ENCODE measurements around the gene RNF224. TPM values are rescaled to one million over a fixed set of nuclear protein-coding genes. Genes with fewer than 3 reads are reported as not detected.

Gene RNF224
- polyA plus RNA-seq, 1 of the 3 experiments (the other 2 are of a cell fraction) = 0.03 TPM

DNA sequence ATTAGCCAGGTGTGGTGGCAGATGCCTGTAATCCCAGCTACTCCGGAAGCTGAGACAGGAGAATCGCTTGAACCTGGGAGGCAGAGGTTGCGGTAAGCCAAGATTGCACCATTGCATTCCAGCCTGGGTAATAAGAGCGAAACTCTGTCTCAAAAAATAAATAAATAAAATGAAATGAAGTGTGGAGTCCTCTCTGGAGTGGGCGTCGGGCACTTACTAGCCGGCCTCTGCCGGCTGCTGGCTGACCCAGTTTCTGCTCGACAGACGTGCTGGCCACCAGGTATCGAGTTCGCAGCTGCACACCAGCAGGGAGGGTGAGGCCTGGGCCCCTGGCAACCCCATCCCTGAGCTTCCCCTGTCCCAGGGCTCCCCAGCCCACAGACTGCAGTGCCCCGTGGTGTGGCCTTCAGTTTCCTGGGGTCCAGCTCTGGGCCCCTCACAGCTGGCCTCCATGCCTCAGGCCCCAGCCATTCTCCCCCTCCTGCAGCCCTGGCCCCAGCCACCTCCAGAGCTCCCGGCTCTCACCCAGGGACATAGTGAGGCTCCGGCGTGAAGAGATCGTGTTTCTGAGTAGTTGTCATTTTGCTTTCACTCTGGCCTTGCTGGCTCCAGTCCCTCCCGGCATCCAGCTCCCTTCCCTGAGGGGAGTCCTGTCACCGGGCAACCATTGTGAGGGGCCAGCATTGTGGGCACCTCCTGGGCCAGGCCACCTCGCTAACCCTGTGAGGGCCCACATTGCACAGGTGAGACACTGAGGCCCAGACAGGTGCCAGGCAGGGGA, 20.0 kb downstream of the RNF224 start (continued):
- TF ChIP-seq, protein P1, sequence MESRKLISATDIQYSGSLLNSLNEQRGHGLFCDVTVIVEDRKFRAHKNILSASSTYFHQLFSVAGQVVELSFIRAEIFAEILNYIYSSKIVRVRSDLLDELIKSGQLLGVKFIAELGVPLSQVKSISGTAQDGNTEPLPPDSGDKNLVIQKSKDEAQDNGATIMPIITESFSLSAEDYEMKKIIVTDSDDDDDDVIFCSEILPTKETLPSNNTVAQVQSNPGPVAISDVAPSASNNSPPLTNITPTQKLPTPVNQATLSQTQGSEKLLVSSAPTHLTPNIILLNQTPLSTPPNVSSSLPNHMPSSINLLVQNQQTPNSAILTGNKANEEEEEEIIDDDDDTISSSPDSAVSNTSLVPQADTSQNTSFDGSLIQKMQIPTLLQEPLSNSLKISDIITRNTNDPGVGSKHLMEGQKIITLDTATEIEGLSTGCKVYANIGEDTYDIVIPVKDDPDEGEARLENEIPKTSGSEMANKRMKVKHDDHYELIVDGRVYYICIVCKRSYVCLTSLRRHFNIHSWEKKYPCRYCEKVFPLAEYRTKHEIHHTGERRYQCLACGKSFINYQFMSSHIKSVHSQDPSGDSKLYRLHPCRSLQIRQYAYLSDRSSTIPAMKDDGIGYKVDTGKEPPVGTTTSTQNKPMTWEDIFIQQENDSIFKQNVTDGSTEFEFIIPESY (IDR thresholded peaks at IDR 0.05; ENCODE audit: borderline replicate concordance, low read depth) = no peak

DNA sequence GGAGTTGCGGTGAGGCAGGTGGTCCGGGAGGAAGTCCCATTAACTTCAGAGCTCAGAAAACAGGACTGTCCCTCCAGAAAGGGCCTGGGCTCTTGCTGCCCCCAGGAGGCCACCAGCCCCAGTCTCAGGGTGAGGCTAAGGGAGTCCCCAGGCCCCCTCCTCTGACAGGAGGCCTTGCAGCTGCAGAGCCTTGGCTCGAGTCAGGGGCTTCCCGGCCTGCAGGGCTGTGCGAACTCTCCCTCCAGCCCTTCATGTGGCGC, 20.5 kb downstream of the RNF224 start:
- WGBS (ENCODE audit: low lambda C conversion rate) = 80% methylated on average over 3 of the region's 6 CpGs
- no peaks in the 10 kb centered on the region for H3K9me3 ChIP-seq
- no peak for DNase-seq
- H3K79me2 ChIP-seq (ENCODE audit: insufficient read depth) = peaks cover 14% of the 10 kb centered on the region
- no peaks in the 10 kb centered on the region for H3K9me2 ChIP-seq
- no peak overlapping the region for H2AFZ ChIP-seq (ENCODE audit: low read depth)
- CTCF ChIA-PET = interaction anchor here (1.2 to 8.2 kb wide), 2 partner anchors 11 to 183 kb away, joined by 4 to 38 read pairs; no protein-coding TSS in a partner anchor
- peaks cover 16% of the 10 kb centered on the region for H4K20me1 ChIP-seq (ENCODE audit: insufficient read depth)
- H3K27me3 ChIP-seq (ENCODE audit: insufficient read depth) = no peaks in the 10 kb centered on the region
- no peak for TF ChIP-seq YY1 (IDR thresholded peaks at IDR 0.05; ENCODE audit: low read depth)
- TF ChIP-seq RAD21 (IDR thresholded peaks at IDR 0.05; ENCODE audit: low read length) = no peak
- TF ChIP-seq RCOR1 (IDR thresholded peaks at IDR 0.05; ENCODE audit: low read length) = no peak
- H3K4me2 ChIP-seq = no peak overlapping the region
- POLR2A ChIA-PET = no interaction called here
- H3K9ac ChIP-seq = no peak overlapping the region
- H3K27ac ChIP-seq (ENCODE audit: low read depth in 2 of 2, low read length in 1 of 2) = no peak overlapping the region
- peaks cover 5 to 11% of the 10 kb centered on the region in 2 experiments; a peak in 1 of 4 replicates for H3K4me1 ChIP-seq (ENCODE audit: control insufficient read depth in 1 of 2, insufficient read depth in 2 of 2, low read depth in 1 of 2, low read length in 1 of 2)
- H3K4me3 ChIP-seq (ENCODE audit: low read depth in 2 of 2, low read length in 1 of 2) = no peak overlapping the region
- peaks cover 5 to 9% of the 10 kb centered on the region in 2 experiments for H3K36me3 ChIP-seq (replicated peaks in 1 of 2; ENCODE audit: control insufficient read depth in 1 of 2, insufficient read depth in 2 of 2, low read length in 1 of 2)
- peaks cover 7% of the 10 kb centered on the region for H3F3A ChIP-seq (replicated peaks; ENCODE audit: insufficient read depth)

DNA sequence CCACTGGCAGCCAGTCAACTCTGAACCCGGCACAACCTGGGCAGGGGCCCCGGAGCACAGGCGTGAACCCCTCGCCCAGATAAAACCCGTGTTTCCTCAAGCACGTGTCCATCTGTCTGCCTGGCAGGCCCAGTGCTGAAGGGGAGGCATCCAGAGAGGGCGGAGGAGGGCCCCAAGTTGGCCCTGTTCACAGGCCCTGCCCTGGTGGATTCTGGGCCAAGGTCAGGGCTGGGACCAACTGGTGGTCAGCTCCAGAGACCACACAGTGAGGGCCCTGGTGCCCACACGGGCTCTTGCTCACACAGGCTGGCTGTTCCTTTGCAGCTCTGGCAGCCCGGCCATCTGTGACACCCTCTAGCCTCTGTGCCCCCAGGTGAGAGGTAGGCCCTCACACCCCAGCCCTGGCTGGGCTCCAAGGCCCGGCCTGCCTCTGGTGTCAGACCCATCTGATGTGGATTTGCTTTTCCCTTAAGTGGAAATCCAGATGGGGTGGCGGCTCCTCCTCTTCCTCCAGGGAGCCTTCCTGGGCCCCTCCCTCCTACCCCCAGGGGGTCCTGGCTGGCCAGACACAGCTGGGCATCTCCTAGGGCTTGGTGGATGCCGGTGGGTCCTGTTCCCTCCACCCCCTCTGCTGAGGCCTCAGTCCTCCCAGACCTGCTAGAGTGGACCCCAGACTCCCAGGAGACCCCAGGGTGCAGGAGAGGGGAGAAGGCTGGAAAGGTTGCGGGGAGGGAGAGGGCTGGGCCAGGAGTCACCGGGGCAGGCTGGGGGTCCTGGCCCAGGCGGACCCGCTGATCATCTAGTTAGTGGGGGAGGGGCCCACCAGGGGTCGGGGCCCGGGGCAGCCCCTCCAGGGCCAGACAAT, 23.3 kb downstream of the RNF224 start:
- no peak overlapping the region for H3K4me2 ChIP-seq
- no peaks in the 10 kb centered on the region for H3K27me3 ChIP-seq (ENCODE audit: insufficient read depth)
- H3K4me3 ChIP-seq (ENCODE audit: low read depth in 2 of 2, low read length in 1 of 2) = no peak overlapping the region
- no peak overlapping the region for H2AFZ ChIP-seq (ENCODE audit: low read depth)
- H3K9me2 ChIP-seq = no peaks in the 10 kb centered on the region
- no peaks in the 10 kb centered on the region for H4K20me1 ChIP-seq (ENCODE audit: insufficient read depth)
- 90% methylated on average over 9 of the region's 18 CpGs for WGBS (ENCODE audit: low lambda C conversion rate)
- peaks cover 0 to 14% of the 10 kb centered on the region in 2 experiments; a peak in 1 of 4 replicates for H3K4me1 ChIP-seq (ENCODE audit: control insufficient read depth in 1 of 2, insufficient read depth in 2 of 2, low read depth in 1 of 2, low read length in 1 of 2)
- POLR2A ChIA-PET = interaction anchor here (1.9 kb wide), 1 partner anchor 10 kb away, joined by 11 read pairs; the partner anchor contains the start of gene TUBB4B
- H3K27ac ChIP-seq (ENCODE audit: low read depth in 2 of 2, low read length in 1 of 2) = no peak overlapping the region
- H3K79me2 ChIP-seq (ENCODE audit: insufficient read depth) = peaks cover 4% of the 10 kb centered on the region
- no peaks in the 10 kb centered on the region for H3K36me3 ChIP-seq (replicated peaks in 1 of 2; ENCODE audit: control insufficient read depth in 1 of 2, insufficient read depth in 2 of 2, low read length in 1 of 2)
- no peak overlapping the region for H3K9ac ChIP-seq
- H3K9me3 ChIP-seq = no peaks in the 10 kb centered on the region
- no peaks in the 10 kb centered on the region for H3F3A ChIP-seq (replicated peaks; ENCODE audit: insufficient read depth)
- CTCF ChIA-PET = interaction anchor here (1.7 to 8.2 kb wide), 3 partner anchors 11 to 52 kb away, joined by 4 to 38 read pairs (median 7); partner anchors contain the start of gene NRARP
- DNase-seq = no peak
- TF ChIP-seq EZH2phosphoT487 (IDR thresholded peaks at IDR 0.05; ENCODE audit: borderline replicate concordance, low read depth) (no peak), POLR2AphosphoS5 (IDR thresholded peaks at IDR 0.05; ENCODE audit: low read depth, low read length) (no peak), GABPA (IDR thresholded peaks at IDR 0.05; ENCODE audit: low read depth) (no peak), RAD21 (IDR thresholded peaks at IDR 0.05; ENCODE audit: low read length) (no peak), RCOR1 (IDR thresholded peaks at IDR 0.05; ENCODE audit: low read length) (no peak), RFX5 (IDR thresholded peaks at IDR 0.05; ENCODE audit: low read length) (no peak), EP300 (IDR thresholded peaks at IDR 0.05; ENCODE audit: borderline replicate concordance in 1 of 2, low read depth in 1 of 2, low read length in 1 of 2) (no peak), JUND (IDR thresholded peaks at IDR 0.05) (no peak), FOXM1 (IDR thresholded peaks at IDR 0.05; ENCODE audit: low read depth) (no peak), MEF2A (IDR thresholded peaks at IDR 0.05; ENCODE audit: borderline replicate concordance, low read depth) (no peak)
- TF ChIP-seq, protein P2, sequence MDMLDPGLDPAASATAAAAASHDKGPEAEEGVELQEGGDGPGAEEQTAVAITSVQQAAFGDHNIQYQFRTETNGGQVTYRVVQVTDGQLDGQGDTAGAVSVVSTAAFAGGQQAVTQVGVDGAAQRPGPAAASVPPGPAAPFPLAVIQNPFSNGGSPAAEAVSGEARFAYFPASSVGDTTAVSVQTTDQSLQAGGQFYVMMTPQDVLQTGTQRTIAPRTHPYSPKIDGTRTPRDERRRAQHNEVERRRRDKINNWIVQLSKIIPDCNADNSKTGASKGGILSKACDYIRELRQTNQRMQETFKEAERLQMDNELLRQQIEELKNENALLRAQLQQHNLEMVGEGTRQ (IDR thresholded peaks at IDR 0.05; ENCODE audit: borderline replicate concordance, low read depth, low read length) = no peak
- TF ChIP-seq, protein P3, sequence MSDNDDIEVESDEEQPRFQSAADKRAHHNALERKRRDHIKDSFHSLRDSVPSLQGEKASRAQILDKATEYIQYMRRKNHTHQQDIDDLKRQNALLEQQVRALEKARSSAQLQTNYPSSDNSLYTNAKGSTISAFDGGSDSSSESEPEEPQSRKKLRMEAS (IDR thresholded peaks at IDR 0.05; ENCODE audit: low read depth) = no peak
- TF ChIP-seq, protein P4, sequence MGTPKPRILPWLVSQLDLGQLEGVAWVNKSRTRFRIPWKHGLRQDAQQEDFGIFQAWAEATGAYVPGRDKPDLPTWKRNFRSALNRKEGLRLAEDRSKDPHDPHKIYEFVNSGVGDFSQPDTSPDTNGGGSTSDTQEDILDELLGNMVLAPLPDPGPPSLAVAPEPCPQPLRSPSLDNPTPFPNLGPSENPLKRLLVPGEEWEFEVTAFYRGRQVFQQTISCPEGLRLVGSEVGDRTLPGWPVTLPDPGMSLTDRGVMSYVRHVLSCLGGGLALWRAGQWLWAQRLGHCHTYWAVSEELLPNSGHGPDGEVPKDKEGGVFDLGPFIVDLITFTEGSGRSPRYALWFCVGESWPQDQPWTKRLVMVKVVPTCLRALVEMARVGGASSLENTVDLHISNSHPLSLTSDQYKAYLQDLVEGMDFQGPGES (IDR thresholded peaks at IDR 0.05; ENCODE audit: low read depth, low read length) = no peak
- TF ChIP-seq, protein P5, sequence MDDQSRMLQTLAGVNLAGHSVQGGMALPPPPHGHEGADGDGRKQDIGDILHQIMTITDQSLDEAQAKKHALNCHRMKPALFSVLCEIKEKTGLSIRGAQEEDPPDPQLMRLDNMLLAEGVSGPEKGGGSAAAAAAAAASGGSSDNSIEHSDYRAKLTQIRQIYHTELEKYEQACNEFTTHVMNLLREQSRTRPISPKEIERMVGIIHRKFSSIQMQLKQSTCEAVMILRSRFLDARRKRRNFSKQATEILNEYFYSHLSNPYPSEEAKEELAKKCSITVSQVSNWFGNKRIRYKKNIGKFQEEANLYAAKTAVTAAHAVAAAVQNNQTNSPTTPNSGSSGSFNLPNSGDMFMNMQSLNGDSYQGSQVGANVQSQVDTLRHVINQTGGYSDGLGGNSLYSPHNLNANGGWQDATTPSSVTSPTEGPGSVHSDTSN (IDR thresholded peaks at IDR 0.05) = no peak

Data from SK-N-SH (cell line).